DMS114 treated with DMSO at 0.1 percent for 48 hours (cell line): Measurements from ENCODE around the gene HDDC3.
"Not testable (repeated sequence)": the region's sequence is repeated elsewhere in the genome, so short reads cannot be mapped to it uniquely, and the experiment has no call there.

Experiments used
- DNase-seq: peaks from one replicate; lab custom pipeline; 2025; ENCODE audit not compliant: unreplicated experiment; lab: John Stamatoyannopoulos, UW

Gene HDDC3

GRCh38 chr15:90930861-90931574 lies 1.3 kb downstream of the HDDC3 start:
- no peak for DNase-seq

GRCh38 chr15:90929246-90930019 lies 2.9 kb downstream of the HDDC3 start:
- no peak for DNase-seq

GRCh38 chr15:90928106-90928505 lies 4.2 kb downstream of the HDDC3 start:
- DNase-seq: not testable (repeated sequence)

GRCh38 chr15:90926766-90927165 lies 5.6 kb downstream of the HDDC3 start:
- DNase-seq: not testable (repeated sequence)

GRCh38 chr15:90924375-90924774 lies 8.0 kb downstream of the HDDC3 start:
- no peak for DNase-seq

- DNase-seq: not testable (repeated sequence)
Observed at GRCh38 chr15:90922712-90923322, 9.5 kb downstream of the HDDC3 start.

- no peak for DNase-seq
Observed at GRCh38 chr15:90921887-90922286, 10.5 kb downstream of the HDDC3 start.

- DNase-seq: no peak
Observed at GRCh38 chr15:90918835-90919234, 13.5 kb downstream of the HDDC3 start.

- DNase-seq: no peak
Observed at GRCh38 chr15:90918034-90918788, 14.1 kb downstream of the HDDC3 start.

- DNase-seq: no peak
Observed at GRCh38 chr15:90917569-90917968, 14.8 kb downstream of the HDDC3 start.

GRCh38 chr15:90916461-90916860 lies 15.9 kb downstream of the HDDC3 start:
- DNase-seq: no peak

- no peak for DNase-seq
Observed at GRCh38 chr15:90915808-90916440, 16.4 kb downstream of the HDDC3 start.

GRCh38 chr15:90915216-90915807 lies 17.0 kb downstream of the HDDC3 start:
- no peak for DNase-seq

- no peak for DNase-seq
Observed at GRCh38 chr15:90914305-90915080, 17.9 kb downstream of the HDDC3 start.

GRCh38 chr15:90913398-90913944 lies 18.9 kb downstream of the HDDC3 start:
- DNase-seq: no peak

- DNase-seq: no peak
Observed at GRCh38 chr15:90912770-90913075, 19.6 kb downstream of the HDDC3 start.

GRCh38 chr15:90911906-90912769 lies 20.2 kb downstream of the HDDC3 start:
- DNase-seq: no peak

GRCh38 chr15:90911302-90911623 lies 21.1 kb downstream of the HDDC3 start:
- no peak for DNase-seq
